Keratinocyte (primary cell): ENCODE measurements around the gene NOS3. TPM values are rescaled to one million over a fixed set of nuclear protein-coding genes. Genes with fewer than 3 reads are reported as not detected.

Experiments used
- DNase-seq: peaks from one replicate; pipeline ENCODE4 v3.0.0-alpha.2; 2011; ENCODE audit warnings: low read depth, missing footprints, low spot score
- FAIRE-seq: peaks from 2 replicates; lab custom pipeline; 2011; peaks lifted over from hg19 to GRCh38; lab: Jason Lieb, UNC
- H2AFZ ChIP-seq: 2 replicates; pipeline ENCODE4 v1.6.0; 2012; ENCODE audit warnings: low read length, control low read depth, inconsistent platforms; ENCODE audit not compliant: control insufficient read depth
- H3K27ac ChIP-seq: 2 replicates; pipeline ENCODE4 v1.5.1; 2011; ENCODE audit warnings: low read length; ENCODE audit not compliant: control insufficient read depth, insufficient read depth
- H3K27me3 ChIP-seq: 3 replicates; pipeline ENCODE4 v1.6.0; 2011; ENCODE audit warnings: low read length; ENCODE audit not compliant: control insufficient read depth, insufficient read depth; ENCODE audit errors: extremely low read depth
- H3K36me3 ChIP-seq, 2 experiments: 2 replicates in 1 of 2; 3 replicates in 1 of 2; pipeline ENCODE4 v1.5.1; 2011; ENCODE audit warnings: low read length in 2 of 2, mild to moderate bottlenecking in 1 of 2; ENCODE audit not compliant: control insufficient read depth in 2 of 2, insufficient read depth in 2 of 2; ENCODE audit errors: extremely low read depth in 1 of 2
- H3K4me1 ChIP-seq: 3 replicates; pipeline ENCODE4 v1.5.1; 2011; ENCODE audit warnings: low read length; ENCODE audit not compliant: control insufficient read depth, insufficient read depth; ENCODE audit errors: extremely low read depth
- H3K4me2 ChIP-seq: 3 replicates; pipeline ENCODE4 v1.6.0; 2011; ENCODE audit warnings: low read depth, low read length; ENCODE audit not compliant: control insufficient read depth, insufficient read depth; ENCODE audit errors: extremely low read depth
- H3K4me3 ChIP-seq, 3 experiments: fragments of 200-600 bp in 1 of 3; sonication (generic) in 1 of 3; 2 replicates in 2 of 3; 3 replicates in 1 of 3; pipeline ENCODE4 v1.5.1; 2011 to 2016; ENCODE audit warnings: low read length in 3 of 3, mild to moderate bottlenecking in 3 of 3, control low read depth in 2 of 3, inconsistent platforms in 1 of 3, low read depth in 1 of 3, mixed read lengths in 1 of 3, mixed run types in 1 of 3, moderate library complexity in 1 of 3; ENCODE audit not compliant: control insufficient read depth in 2 of 3, insufficient read depth in 2 of 3; ENCODE audit errors: extremely low read depth in 1 of 3
- H3K79me2 ChIP-seq: 2 replicates; pipeline ENCODE4 v1.6.0; 2012; ENCODE audit warnings: low read length; ENCODE audit not compliant: control insufficient read depth, insufficient read depth
- H3K9ac ChIP-seq: 3 replicates; pipeline ENCODE4 v1.6.0; 2011; ENCODE audit warnings: low read length; ENCODE audit not compliant: control insufficient read depth, insufficient read depth; ENCODE audit errors: extremely low read depth
- H3K9me1 ChIP-seq: 3 replicates; pipeline ENCODE4 v1.6.0; 2011; ENCODE audit warnings: low read length; ENCODE audit not compliant: control insufficient read depth, insufficient read depth; ENCODE audit errors: extremely low read depth
- H3K9me3 ChIP-seq: 2 replicates; pipeline ENCODE4 v1.5.1; 2012; ENCODE audit warnings: low read depth, low read length; ENCODE audit not compliant: control insufficient read depth
- H4K20me1 ChIP-seq: 3 replicates; pipeline ENCODE4 v1.6.0; 2011; ENCODE audit warnings: low read length; ENCODE audit not compliant: control insufficient read depth, insufficient read depth; ENCODE audit errors: extremely low read depth
- EZH2 ChIP-seq: IDR thresholded peaks from one replicate; pipeline ENCODE4 v1.6.1; 2012; ENCODE audit warnings: inconsistent platforms, mild to moderate bottlenecking, low read length, moderate library complexity
- dilution Hi-C: fragments of 300-500 bp; cut with MboI; formaldehyde crosslinking; loops from one replicate; pipeline ENCODE4 v1.7.0; 2020; ENCODE audit warnings: low sequenced_read_pairs; ENCODE audit not compliant: extremely low pct_ligation_motif_present
- polyA plus RNA-seq, 5 experiments: library from polyadenylated mRNA; depleted of rRNA in 3 of 5; stranded (reverse) in 3 of 5; stranded (forward) in 1 of 5; unstranded in 1 of 5; fragments of >200 nt; gene quantifications; 1 replicate in 1 of 5; 2 replicates in 3 of 5; 3 replicates in 1 of 5; pipeline versions ENCODE4 v1.2.1 to v1.2.3, GENCODE V29; 2011 to 2012; ENCODE audit warnings: missing spikeins in 2 of 5, low read depth in 1 of 5, low replicate concordance in 1 of 5
- TF ChIP-seq, protein P1 (sequence below), 3 experiments: IDR thresholded peaks in 1 of 3; conservative IDR thresholded peaks in 1 of 3; optimal IDR thresholded peaks in 1 of 3; 2 replicates in 2 of 3; 3 replicates in 1 of 3; pipeline versions ENCODE3 to v1.5.1; 2011; ENCODE audit warnings: low read length in 3 of 3, mild to moderate bottlenecking in 3 of 3, moderate library complexity in 2 of 3, control low read depth in 1 of 3, inconsistent platforms in 1 of 3; ENCODE audit not compliant: insufficient read depth in 2 of 3; ENCODE audit errors: extremely low read depth in 1 of 3

Gene NOS3
- polyA plus RNA-seq, 1 donor (not counting 4 experiments of a cell fraction or from before 2014, with no cell fraction given): 0.77 TPM

DNA sequence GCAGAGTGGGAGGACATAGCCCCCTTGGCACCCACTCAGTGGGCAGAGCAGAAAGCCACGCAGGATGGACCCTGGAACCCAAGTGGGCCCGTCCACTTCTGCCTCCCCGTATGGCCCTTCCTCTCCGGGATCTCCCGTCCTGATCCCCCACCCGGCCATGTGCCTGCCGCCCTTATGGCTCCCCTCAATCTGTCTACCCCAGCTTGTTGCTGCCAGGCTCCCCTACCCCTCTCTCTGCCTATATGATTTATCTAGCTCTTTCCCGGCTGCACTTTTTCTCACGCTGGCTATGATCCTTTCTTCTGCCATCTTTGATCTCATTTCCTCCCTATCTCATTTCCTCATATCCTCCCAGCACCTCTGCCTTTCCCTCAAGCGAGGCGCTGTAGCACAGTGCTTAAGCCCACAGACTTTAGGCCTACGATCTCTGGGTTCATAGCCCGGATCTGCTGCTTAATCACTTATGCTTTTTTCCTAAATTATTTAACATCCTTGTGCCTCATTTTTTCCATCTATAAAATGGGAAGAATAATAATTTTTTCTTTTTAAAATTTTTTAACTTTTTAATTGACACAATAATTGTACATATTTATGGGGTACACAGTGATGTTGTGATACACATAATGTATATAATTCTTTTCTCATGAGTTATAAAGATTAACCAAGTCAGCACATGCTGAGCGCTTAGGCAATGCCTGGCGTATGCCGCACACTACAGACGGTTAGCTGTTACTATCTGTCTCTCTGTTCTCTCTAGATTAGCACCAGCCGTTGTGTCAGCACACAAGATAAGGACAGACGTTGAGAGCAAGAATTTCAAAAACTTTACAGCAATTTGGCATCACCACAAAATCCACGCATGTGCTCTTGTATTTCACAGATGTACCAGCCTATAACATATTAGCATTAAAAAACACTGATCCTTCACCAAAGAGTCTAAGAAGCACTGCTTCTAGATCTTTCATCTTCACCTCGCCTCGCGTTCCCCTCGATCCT lies 30.8 kb upstream of the NOS3 start:
- Histone ChIP-seq H2AFZ (no peak overlapping the region), H4K20me1 (no peaks in the 10 kb centered on the region), H3K27ac (no peak overlapping the region), H3K79me2 (no peaks in the 10 kb centered on the region), H3K9me3 (no peaks in the 10 kb centered on the region), H3K4me1 (no peaks in the 10 kb centered on the region), H3K4me3 (no peak overlapping the region), H3K9me1 (no peaks in the 10 kb centered on the region), H3K9ac (no peak overlapping the region), H3K27me3 (peaks cover 69% of the 10 kb centered on the region), H3K36me3 (no peaks in the 10 kb centered on the region), H3K4me2 (no peak overlapping the region)
- FAIRE-seq: no peak
- TF ChIP-seq, protein P1, sequence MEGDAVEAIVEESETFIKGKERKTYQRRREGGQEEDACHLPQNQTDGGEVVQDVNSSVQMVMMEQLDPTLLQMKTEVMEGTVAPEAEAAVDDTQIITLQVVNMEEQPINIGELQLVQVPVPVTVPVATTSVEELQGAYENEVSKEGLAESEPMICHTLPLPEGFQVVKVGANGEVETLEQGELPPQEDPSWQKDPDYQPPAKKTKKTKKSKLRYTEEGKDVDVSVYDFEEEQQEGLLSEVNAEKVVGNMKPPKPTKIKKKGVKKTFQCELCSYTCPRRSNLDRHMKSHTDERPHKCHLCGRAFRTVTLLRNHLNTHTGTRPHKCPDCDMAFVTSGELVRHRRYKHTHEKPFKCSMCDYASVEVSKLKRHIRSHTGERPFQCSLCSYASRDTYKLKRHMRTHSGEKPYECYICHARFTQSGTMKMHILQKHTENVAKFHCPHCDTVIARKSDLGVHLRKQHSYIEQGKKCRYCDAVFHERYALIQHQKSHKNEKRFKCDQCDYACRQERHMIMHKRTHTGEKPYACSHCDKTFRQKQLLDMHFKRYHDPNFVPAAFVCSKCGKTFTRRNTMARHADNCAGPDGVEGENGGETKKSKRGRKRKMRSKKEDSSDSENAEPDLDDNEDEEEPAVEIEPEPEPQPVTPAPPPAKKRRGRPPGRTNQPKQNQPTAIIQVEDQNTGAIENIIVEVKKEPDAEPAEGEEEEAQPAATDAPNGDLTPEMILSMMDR (optimal IDR thresholded peaks at IDR 0.05 in 1 of 3, IDR thresholded peaks at IDR 0.05 in 1 of 3, conservative IDR thresholded peaks at IDR 0.05 in 1 of 3; ENCODE audit: extremely low read depth in 1 of 3, insufficient read depth in 2 of 3, low read length in 3 of 3): no peak
- dilution Hi-C loops: no loop called here
- DNase-seq: no peak

DNA sequence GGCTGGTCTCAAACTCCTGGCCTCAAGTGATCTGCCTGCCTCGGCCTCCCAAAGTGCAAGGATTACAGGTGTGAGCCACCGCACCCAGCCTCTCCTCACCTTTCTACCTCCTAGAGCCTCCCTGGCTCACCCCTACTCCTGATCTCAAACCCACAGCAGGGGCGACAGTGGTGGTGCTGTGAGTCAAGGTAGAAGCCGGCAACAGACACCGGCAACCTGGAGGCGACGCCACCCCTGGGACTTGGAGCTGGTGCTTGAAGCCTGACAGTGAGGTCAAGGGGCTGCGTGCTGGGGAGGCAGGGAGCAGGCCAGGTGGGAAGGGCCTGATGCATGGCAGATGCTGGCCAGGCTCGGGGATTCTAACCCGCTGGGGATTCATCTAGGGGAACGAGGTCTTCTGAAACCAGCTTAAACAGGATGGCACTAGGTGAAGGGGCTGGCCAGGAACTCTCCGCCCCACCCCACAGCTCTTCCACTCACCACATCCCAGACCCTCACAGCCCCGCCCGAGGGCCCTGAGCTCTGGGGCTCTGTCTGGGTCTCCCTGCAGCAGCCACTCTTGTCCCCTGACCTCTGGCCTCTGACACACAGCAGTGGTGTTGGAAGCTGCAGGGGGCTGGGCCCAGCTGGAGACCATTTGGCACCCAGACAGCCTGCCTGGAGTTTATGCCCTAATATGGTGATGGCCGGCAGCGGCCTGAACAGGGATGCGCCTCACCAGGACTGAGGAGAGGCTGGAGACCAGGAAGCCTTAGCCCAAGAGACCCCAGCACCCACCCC lies 29.1 kb upstream of the NOS3 start:
- no peak overlapping the region for H3K9ac ChIP-seq
- H3K36me3 ChIP-seq: no peaks in the 10 kb centered on the region
- no peak for TF ChIP-seq EZH2
- TF ChIP-seq, protein P1 (optimal IDR thresholded peaks at IDR 0.05 in 1 of 3, IDR thresholded peaks at IDR 0.05 in 1 of 3, conservative IDR thresholded peaks at IDR 0.05 in 1 of 3; ENCODE audit: extremely low read depth in 1 of 3, insufficient read depth in 2 of 3, low read length in 3 of 3): no peak
- no peak overlapping the region for H3K27ac ChIP-seq
- no peaks in the 10 kb centered on the region for H3K4me1 ChIP-seq
- dilution Hi-C loops: no loop called here
- no peak overlapping the region for H2AFZ ChIP-seq
- no peak overlapping the region for H3K4me3 ChIP-seq
- no peaks in the 10 kb centered on the region for H3K9me3 ChIP-seq
- peaks cover 53% of the 10 kb centered on the region for H3K27me3 ChIP-seq
- no peak for FAIRE-seq
- H4K20me1 ChIP-seq: no peaks in the 10 kb centered on the region
- H3K4me2 ChIP-seq: no peak overlapping the region
- no peaks in the 10 kb centered on the region for H3K79me2 ChIP-seq
- no peak for DNase-seq
- H3K9me1 ChIP-seq: no peaks in the 10 kb centered on the region
